Panc1 (cell line): ENCODE results near the gene ASAP2.

Experiments used
- POLR2AphosphoS5 ChIP-seq: IDR thresholded peaks from 2 replicates; pipeline ENCODE4 v1.6.1; 2012; ENCODE audit warnings: mild to moderate bottlenecking, low read depth, low read length, moderate library complexity
- TF ChIP-seq, protein P1 (sequence below), 2 experiments: IDR thresholded peaks; 2 replicates each; pipeline ENCODE4 v1.6.1; 2011 to 2012; ENCODE audit warnings: low read depth in 2 of 2, control low read depth in 1 of 2, low read length in 1 of 2, mild to moderate bottlenecking in 1 of 2, moderate library complexity in 1 of 2; ENCODE audit not compliant: insufficient read depth in 1 of 2

DNA sequence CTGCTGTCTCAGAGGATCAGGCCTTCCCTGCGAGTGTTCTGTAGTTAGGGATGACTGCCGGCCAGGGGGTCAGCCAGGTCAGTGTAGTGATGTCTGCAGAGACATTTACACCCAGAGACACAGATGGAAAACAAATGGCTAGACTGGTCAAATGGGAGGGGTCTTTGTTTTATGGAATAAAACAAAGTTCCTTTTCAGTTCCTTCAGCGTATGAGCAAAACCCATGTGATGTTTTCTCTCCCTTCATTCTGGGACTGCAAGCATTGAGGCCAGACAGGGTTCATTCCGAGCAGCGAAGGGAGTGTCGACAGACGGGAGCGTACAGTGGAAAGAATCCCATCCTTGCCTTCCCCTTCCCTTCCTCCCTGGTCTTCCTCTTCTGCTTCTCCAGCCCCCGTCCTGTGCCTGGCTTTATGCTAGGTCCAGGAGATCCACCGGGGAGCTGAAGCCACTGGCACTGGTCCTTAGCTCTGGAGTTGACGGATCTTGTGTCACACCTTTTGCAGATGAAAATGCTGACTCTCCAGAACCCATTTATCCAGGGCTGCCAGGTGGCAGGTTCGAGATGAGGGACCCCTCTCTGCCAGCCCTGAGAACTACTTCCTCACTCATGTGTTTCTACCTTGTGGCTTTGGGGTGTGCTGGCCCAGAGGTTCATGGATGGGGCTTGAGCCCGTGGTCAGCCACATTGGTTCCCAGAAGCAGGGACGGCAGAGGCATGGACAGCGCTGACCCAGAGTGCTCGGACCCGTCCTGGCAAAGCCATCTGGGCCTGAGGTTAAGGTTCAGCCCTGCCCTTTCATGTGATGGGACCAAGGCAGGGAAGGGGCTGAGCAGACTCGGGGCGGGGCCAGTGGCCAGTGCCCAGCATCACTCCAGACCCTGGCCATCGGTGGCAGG lies 192.5 kb downstream of the ASAP2 start:
- TF ChIP-seq POLR2AphosphoS5, result no peak
- TF ChIP-seq, protein P1, sequence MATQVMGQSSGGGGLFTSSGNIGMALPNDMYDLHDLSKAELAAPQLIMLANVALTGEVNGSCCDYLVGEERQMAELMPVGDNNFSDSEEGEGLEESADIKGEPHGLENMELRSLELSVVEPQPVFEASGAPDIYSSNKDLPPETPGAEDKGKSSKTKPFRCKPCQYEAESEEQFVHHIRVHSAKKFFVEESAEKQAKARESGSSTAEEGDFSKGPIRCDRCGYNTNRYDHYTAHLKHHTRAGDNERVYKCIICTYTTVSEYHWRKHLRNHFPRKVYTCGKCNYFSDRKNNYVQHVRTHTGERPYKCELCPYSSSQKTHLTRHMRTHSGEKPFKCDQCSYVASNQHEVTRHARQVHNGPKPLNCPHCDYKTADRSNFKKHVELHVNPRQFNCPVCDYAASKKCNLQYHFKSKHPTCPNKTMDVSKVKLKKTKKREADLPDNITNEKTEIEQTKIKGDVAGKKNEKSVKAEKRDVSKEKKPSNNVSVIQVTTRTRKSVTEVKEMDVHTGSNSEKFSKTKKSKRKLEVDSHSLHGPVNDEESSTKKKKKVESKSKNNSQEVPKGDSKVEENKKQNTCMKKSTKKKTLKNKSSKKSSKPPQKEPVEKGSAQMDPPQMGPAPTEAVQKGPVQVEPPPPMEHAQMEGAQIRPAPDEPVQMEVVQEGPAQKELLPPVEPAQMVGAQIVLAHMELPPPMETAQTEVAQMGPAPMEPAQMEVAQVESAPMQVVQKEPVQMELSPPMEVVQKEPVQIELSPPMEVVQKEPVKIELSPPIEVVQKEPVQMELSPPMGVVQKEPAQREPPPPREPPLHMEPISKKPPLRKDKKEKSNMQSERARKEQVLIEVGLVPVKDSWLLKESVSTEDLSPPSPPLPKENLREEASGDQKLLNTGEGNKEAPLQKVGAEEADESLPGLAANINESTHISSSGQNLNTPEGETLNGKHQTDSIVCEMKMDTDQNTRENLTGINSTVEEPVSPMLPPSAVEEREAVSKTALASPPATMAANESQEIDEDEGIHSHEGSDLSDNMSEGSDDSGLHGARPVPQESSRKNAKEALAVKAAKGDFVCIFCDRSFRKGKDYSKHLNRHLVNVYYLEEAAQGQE (IDR thresholded peaks at IDR 0.05; ENCODE audit: insufficient read depth in 1 of 2, low read depth in 2 of 2, low read length in 1 of 2), result no peak
